ENCODE results near the gene OCSTAMP.

GRCh38 chr20:46569961-46570360 lies 19.5 kb upstream of the OCSTAMP start:
- TF ChIP-seq CTCF (conservative IDR thresholded peaks at IDR 0.05): no peak
- no peak for TF ChIP-seq ZFX (IDR thresholded peaks at IDR 0.05)
